GM18867 (cell line): ENCODE data around the gene LHFPL3.

ENCODE experiments used
- ATAC-seq: cut with Tn5 transposase; IDR thresholded peaks from one replicate; pipeline ENCODE4 v1.9.1; 2021; ENCODE audit warnings: mild to moderate bottlenecking, moderate library complexity; ENCODE audit not compliant: unreplicated experiment

Gene LHFPL3

DNA sequence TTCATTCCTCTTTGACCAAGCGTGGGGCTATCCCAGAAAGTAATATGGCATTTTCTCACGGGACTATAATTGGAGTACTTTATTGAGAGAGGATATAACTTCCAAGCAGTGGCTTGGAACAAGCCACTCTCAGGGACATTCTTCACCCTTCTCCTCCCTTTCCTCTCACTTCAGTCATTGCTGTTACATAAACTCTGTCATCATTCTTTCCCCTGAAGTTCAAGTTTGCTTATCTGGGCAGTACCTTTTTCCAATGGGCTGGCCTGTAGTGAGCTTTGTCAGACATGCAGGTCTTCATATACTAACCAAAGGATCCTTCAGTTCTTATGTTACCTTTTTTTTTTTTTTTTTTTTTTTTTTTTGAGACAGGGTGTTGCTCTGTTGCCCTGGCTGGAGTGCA is 626.9 kb downstream of the LHFPL3 start:
- no peak for ATAC-seq
